Activated effector memory CD4-positive, alpha-beta T cell treated with anti-CD3 and anti-CD28 coated beads, Interleukin-2, amount 50 U/mL, for 16 hours (primary cell): ENCODE measurements around the gene TIAM1.

Experiments used
- DNase-seq: peaks from one replicate; pipeline ENCODE4 v3.0.0-alpha.2; 2020

TIAM1 gene

GRCh38 chr21:31281561-31281960 is 62.5 kb downstream of the TIAM1 start:
- no peak for DNase-seq

GRCh38 chr21:31279986-31280385 is 64.1 kb downstream of the TIAM1 start:
- DNase-seq = no peak

DNA sequence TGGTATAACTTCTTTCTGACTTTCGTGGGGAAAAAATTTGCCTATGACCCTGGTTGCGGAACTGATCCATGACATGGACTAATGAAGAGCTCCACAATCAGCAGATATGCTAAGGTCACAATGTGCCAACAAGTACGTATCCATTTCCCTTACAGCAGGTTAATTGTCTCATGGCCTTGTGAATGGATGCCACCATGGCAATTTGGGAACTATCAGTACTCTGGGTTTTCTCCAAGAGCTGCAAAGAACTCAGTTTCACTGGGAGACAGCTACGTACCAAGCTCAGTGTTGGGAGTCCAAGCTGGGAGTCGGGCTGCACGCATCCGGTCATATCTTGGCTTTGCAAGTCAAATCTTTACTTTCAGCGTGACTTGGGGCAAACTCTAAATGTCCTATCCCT is 64.8 kb downstream of the TIAM1 start:
- DNase-seq = no peak

- DNase-seq = no peak
Observed at GRCh38 chr21:31278511-31279130, 65.4 kb downstream of the TIAM1 start.

DNA sequence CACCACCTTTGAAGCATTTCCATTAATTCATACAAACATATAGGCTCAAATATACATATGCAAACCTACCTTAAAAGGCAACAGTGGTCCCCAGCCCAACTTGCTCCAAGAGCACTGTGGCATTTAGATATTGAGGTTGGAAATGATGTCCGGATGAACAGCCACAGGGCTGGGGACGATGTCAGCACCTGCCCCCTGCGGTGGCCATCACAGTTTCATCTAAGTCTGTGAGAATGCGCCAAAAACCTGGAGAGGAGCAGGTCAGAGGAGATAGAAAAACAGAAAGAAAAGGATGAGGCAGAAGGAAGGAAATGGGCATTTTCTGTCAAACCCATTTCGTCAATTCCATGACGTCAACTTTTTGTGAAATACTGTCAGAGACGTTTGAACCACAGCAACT is 67.4 kb downstream of the TIAM1 start:
- DNase-seq = no peak

GRCh38 chr21:31275901-31276300 is 68.2 kb downstream of the TIAM1 start:
- DNase-seq = no peak

- no peak for DNase-seq
Observed at GRCh38 chr21:31273278-31273677, 70.8 kb downstream of the TIAM1 start.

- no peak for DNase-seq
Observed at GRCh38 chr21:31268090-31268489, 76.0 kb downstream of the TIAM1 start.

DNA sequence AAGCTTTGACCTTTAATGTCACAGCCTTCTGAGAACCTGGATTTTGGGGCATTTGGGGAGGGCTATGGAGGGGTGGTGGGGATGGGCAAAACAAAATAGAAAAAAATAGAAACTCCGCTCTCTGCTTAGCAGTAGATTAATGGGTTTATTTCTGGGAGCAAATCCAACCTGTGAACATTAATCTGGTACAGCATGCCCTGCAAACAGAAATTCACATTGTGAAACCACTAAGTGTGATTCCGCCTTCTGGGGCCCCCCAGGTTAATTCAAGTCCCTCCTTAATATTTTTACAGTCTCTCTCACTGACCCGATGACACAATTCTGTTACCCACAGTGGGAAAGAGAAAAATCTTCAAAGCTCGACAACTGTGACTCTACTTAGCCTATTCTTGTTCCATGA is 76.4 kb downstream of the TIAM1 start:
- no peak for DNase-seq

GRCh38 chr21:31266241-31266640 is 77.8 kb downstream of the TIAM1 start:
- DNase-seq = no peak

DNA sequence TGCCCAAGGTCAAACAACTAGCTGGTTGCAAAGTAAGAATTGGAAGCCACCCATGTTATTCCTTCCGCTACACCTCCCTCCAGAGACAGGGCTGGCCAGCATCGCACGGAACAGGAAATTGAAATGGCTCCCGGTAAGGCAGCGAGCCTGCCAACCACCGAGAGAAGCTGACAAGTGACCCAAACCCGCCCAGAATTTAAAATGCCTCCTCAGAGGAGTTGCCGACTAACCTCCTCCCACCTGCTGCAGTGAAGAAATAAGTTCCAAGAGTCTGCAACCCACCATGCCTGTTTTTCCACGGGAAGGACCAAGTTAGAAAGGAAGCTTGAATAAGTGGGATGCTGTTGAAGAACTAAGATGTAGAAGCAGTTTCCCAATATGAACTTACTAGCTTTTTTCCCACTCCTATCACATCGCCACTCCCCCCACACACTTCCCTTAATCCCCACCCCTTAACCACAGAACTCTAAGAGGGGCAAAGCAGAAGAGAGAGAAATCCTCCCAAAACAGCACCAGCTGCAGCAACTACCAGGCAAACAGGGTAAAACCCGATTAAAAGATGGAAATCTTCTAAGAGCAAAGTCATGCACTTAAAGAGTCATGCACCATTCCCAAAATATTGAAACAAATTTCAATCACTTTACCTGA is 78.6 kb downstream of the TIAM1 start:
- no peak for DNase-seq

GRCh38 chr21:31264574-31264973 is 79.5 kb downstream of the TIAM1 start:
- DNase-seq = no peak

DNA sequence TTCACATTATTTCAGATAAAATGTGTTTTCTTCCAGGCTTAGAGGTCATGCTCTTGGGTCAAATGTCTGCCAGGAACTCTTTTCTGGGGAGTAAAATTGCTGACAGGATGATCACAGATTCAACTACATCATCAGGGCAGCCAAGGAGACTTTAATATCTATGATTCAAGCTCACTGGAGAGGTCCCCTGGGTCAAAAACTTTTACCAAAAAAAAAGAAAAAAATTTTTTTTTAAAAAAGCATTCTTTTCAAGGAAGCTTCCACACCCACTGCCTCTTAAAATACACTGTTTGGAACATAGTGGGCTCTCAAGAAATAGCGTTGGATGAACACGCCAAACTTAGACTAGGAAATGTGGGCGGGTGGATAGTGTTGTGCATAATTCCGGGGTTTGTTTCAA is 81.3 kb downstream of the TIAM1 start:
- DNase-seq = no peak

- DNase-seq = no peak
Observed at GRCh38 chr21:31261759-31262158, 82.3 kb downstream of the TIAM1 start.

- no peak for DNase-seq
Observed at GRCh38 chr21:31260790-31261189, 83.3 kb downstream of the TIAM1 start.

GRCh38 chr21:31258073-31258472 is 86.0 kb downstream of the TIAM1 start:
- no peak for DNase-seq

GRCh38 chr21:31257265-31257664 is 86.8 kb downstream of the TIAM1 start:
- DNase-seq = no peak

DNA sequence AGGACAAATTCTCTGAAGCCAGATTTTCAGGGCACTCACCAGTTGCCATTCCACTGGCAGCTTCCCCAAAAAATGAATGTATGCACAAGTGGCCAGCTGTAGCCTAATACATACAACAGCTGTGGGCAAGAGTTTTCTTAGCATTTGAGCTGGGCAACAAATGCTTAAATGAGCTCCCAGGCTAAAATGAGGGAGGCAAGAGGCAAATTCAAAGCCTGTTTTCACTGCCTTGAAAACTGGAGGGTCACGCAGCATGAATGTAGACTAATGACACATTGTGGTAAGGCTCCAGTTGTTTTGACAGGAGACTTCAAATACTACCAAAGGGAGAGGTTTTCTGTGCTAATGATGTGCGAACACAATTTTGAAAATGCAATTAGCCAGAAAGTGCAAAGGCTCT is 88.2 kb downstream of the TIAM1 start:
- DNase-seq = no peak

- no peak for DNase-seq
Observed at GRCh38 chr21:31255036-31255435, 89.0 kb downstream of the TIAM1 start.

DNA sequence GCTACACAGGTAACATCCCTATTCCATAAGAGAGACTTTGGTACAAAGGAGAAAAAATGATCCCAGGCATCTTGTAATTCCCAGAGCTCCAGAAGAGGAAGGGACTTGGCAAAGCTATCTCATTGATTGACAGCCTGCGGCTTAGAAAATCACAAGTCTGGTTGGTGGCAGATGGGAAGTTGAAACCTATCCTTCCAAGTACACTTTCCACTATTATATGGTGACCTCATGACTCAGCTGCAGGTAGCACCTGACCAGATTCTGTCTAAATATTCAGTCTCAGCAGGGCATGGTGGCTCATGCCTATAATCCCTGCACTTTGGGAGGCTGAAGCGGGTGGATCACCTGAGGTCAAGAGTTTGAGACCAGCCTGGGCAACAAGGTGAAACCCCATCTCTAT is 89.9 kb downstream of the TIAM1 start:
- DNase-seq = no peak

- DNase-seq = no peak
Observed at GRCh38 chr21:31253684-31254083, 90.4 kb downstream of the TIAM1 start.

- no peak for DNase-seq
Observed at GRCh38 chr21:31252611-31253010, 91.5 kb downstream of the TIAM1 start.

- DNase-seq = no peak
Observed at GRCh38 chr21:31252091-31252490, 92.0 kb downstream of the TIAM1 start.

DNA sequence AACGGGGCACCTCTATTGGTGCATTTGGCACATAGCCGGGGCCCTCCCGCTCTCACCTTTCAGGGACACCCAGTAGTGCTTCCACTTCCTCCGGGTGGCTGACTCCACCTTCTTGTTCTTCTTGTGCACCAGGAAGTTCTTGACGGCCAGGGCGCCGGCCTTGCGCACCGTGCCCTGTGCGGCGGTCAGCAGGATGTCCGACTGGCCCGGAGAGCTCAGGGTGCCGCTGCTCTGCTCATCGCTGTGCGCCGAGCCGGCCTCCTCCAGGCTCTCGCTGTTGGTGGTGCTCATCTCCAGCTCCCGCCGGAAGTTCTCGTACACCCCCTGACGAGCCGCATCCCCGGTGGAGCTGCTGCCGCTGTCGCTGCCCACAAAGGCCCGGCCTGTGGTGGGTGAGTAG is 92.4 kb downstream of the TIAM1 start:
- no peak for DNase-seq

- no peak for DNase-seq
Observed at GRCh38 chr21:31248598-31248997, 95.5 kb downstream of the TIAM1 start.
